Fibroblast of skin of right quadriceps (primary cell): ENCODE measurements around the gene YPEL2.
A peak's percentile ranks its signal among the peaks of the same experiment; 100 is the strongest.
"Not testable (repeated sequence)": the region's sequence is repeated elsewhere in the genome, so short reads cannot be mapped to it uniquely, and the experiment has no call there.

ENCODE experiments used
- DNase-seq: peaks from one replicate; pipeline ENCODE4 v3.0.0-alpha.2; 2013

YPEL2 gene

GRCh38 chr17:59331129-59331928, at the start of gene YPEL2:
Gene YPEL2, plus strand, starts transcription at chr17:59331655. Its CDS starts 21,755 bp downstream, at chr17:59353410.
- DNase-seq: peak; percentile 96

GRCh38 chr17:59284317-59284716, 47.1 kb upstream of the YPEL2 start:
- no peak for DNase-seq

- DNase-seq: peak; percentile 18
Observed at GRCh38 chr17:59287452-59287851, 44.0 kb upstream of the YPEL2 start.

GRCh38 chr17:59287891-59288290, 43.6 kb upstream of the YPEL2 start:
- no peak for DNase-seq

- no peak for DNase-seq
Observed at GRCh38 chr17:59289981-59290301, 41.5 kb upstream of the YPEL2 start.

GRCh38 chr17:59290302-59290998, 41.0 kb upstream of the YPEL2 start:
- not testable (repeated sequence) for DNase-seq

GRCh38 chr17:59292174-59292523, 39.3 kb upstream of the YPEL2 start:
- DNase-seq: no peak

GRCh38 chr17:59296190-59296589, 35.3 kb upstream of the YPEL2 start:
- no peak for DNase-seq

GRCh38 chr17:59298521-59298920, 32.9 kb upstream of the YPEL2 start:
- DNase-seq: peak; percentile 57

GRCh38 chr17:59299400-59300092, 31.9 kb upstream of the YPEL2 start:
- DNase-seq: no peak

- DNase-seq: no peak
Observed at GRCh38 chr17:59300941-59301340, 30.5 kb upstream of the YPEL2 start.

GRCh38 chr17:59304811-59305210, 26.6 kb upstream of the YPEL2 start:
- no peak for DNase-seq

- DNase-seq: no peak
Observed at GRCh38 chr17:59310263-59310920, 21.1 kb upstream of the YPEL2 start.

GRCh38 chr17:59311051-59311468, 20.4 kb upstream of the YPEL2 start:
- DNase-seq: peak; percentile 56

- not testable (repeated sequence) for DNase-seq
Observed at GRCh38 chr17:59311521-59311920, 19.9 kb upstream of the YPEL2 start.

- DNase-seq: no peak
Observed at GRCh38 chr17:59315866-59316265, 15.6 kb upstream of the YPEL2 start.

- no peak for DNase-seq
Observed at GRCh38 chr17:59327121-59327980, 4.1 kb upstream of the YPEL2 start.

GRCh38 chr17:59327981-59328290, 3.5 kb upstream of the YPEL2 start:
- no peak for DNase-seq

- no peak for DNase-seq
Observed at GRCh38 chr17:59328601-59329000, 2.9 kb upstream of the YPEL2 start.

GRCh38 chr17:59329176-59330052, 2.0 kb upstream of the YPEL2 start:
- DNase-seq: peak; percentile 70
